Stimulated activated CD4-positive, alpha-beta T cell treated with anti-CD3 and anti-CD28 coated beads, Interleukin-2, amount 100 ng/mL, for 48 hours (primary cell): ENCODE results near the gene BMF.

ENCODE experiments used
- DNase-seq, 2 donors: peaks; one replicate each; pipeline ENCODE4 v3.0.0-alpha.2; 2020

BMF gene

DNA sequence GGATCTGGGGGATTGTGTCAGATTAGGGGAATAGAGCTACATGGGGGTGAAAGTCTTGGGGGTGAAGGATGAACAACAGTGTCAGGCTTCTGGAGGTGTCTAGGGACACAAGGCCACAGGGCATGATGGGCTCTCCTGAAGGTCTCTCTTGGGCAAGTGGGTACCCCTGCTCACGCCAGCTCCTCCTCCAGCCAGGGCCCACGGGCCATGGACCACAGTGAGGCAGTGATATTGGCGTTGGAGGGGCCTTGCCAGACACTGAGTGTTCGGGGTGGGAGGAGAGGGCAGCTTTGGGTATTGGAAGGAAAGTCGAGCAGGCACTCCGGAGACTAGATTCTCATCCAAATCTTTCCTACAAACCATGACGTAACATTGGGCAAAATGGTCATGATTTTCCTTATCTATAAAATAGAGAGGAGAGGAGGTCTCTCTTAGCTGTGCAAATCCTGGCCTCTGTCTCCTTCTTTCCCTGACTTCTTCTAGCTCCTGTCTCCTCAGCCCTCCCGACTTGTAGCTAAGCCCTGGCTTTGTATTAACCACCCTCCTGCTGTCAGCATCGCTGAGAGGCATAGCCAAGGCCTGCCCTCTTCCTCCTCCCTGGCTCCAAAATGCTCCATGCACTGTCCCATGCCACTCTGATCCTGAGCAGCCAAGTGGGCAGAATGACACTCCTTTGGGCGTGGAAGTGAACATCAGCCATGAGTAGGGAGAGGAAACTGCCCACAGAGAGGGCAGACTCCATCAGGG is 45.7 kb downstream of the BMF start:
- DNase-seq = no peak

DNA sequence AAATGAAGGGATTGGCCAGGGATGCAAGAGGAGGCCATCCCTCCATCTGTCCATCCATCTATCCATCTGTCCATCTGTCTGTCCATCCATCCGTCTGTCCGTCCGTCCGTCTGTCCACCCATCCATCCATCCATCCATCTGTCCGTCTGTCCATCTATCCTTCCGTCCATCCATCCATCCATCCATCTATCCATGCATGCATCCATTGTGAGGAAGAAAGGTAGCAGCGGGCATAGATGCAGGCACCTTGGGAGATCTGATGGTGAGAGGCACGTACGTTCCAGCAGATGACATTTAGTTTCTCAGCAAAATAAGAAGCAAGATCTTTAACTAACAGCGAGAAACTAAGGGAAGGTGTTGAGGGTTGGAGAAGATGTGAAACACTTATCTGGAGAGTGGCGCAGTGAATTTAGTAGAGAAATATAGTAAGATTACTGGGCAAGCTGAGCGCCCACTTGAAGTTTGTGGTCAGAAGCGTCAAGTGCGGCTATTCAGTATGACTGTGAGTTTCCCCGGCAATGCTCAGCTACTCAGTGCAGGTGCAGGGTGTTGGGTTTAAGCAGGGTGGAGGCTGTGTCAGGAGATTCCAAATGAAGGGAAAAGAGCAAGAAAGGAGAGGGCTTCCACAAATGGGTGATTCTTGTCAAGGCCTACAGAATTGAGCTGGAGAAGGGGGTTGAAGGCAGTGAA is 47.3 kb downstream of the BMF start:
- no peak for DNase-seq

DNA sequence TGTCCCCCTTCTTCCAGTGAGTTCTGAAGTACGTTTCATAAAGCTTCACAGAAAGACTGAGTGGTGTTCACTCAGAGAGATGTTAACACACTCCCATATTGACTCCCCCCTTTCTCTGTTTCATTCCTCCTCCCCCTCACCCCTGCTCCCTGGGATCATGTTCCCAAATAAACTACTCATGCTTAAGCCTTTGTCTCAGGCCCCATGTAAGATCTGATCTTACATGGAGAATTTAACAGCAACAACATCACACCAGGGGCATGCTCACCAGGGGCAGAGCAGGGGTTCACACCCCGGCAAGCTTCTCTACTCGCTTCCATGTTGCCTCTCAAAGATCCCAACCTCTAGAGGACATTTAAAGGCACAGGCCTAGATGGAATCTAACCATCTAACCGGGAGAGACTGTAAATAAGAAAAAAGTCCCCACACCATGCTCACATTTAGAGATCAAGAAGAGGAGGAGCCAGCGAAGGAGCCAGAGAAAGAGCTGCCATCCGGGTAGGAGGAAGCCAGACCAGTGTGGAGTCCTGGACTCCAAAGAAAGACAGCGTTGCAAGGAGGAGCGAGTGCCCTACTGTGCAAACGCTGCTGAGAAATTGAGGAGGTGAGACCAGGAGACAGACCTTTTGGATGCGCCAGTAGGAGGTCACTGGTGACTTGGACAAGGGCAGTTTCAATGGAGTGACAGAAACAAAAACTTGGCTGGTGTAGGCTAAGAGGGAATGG is 48.3 kb downstream of the BMF start:
- DNase-seq = no peak

DNA sequence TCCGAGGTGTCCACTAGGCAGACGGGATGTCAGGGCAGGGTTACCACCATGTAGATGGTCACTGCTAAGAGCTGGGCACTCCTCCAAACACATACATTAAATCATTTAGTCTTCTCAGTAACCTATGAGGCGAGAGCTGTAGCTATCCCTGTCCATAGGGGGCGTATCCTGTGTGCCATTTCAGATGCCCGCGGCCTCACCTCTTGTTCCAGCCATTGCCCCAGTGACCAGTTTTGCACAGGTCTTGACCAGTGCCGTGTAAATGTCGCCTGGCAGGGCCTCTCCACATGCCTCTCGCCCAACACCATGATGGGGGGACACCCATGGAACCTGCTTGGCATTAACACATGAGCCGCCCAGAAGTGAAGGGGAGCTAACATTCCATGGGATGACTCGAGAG is 48.9 kb downstream of the BMF start:
- no peak for DNase-seq

DNA sequence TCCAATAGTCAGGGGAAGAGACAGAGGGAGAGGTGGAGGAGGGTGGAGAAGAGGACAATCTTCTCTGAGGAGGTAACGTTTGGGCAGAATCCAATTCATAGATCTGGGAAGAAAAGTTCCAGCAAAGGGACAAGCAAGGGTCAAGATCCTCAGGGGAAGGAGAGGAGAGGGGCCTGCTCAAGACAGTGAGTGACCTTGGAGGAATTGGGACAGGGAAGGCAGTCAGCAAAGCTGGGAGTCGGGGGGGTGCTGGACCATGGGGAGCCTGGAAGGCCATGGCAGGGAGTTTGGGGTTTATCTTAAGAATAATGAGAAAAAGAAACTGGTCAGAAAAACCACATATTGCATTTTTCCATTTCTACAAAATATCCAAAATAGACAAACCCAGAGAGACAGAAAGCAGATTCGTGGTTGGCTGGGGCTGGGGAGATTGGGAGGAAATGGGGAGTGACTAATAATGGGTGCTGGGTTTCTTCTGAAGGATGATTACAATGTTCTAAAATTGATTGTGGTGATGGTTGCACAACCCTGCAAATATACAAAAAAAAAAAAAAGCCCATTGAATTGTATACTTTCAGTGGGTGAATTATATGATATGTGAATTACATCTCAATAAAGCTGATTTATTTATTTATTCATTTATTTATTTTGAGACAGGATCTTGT is 50.1 kb downstream of the BMF start:
- DNase-seq = no peak

DNA sequence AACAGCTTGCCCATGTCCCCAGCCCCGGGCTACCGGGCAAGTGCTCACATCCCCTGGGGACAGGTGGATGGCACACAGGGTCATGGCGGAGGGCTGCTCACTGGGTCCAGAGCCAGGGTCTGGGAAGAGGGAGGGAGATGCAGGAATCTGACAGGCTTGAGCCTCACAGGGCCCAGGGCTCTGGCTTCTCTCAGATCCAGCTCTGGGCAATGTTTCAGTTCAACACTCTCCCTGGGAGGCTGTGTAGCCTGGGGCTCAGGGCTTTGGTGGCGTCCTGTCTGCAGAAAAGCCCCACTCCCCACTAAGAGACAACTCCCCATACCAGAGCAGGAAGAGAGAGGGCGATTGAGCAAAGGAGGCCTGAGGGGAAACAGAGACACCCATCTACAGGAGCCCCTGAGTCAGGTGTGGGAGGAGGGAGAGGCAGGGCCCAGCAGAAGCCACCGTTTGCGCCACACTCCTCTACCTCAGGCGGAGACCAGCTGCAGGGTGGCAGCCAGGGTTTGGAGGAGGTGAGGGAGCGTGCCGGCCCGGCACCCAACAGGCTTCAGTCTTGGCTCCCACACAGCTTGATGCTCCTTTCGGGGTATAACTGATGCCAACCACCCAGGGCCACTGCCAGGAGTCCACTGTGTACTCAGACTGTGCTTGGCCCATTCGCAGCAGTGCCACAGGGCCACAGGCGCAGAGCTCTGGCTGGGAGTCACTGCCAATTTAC is 52.9 kb downstream of the BMF start:
- DNase-seq = no peak

DNA sequence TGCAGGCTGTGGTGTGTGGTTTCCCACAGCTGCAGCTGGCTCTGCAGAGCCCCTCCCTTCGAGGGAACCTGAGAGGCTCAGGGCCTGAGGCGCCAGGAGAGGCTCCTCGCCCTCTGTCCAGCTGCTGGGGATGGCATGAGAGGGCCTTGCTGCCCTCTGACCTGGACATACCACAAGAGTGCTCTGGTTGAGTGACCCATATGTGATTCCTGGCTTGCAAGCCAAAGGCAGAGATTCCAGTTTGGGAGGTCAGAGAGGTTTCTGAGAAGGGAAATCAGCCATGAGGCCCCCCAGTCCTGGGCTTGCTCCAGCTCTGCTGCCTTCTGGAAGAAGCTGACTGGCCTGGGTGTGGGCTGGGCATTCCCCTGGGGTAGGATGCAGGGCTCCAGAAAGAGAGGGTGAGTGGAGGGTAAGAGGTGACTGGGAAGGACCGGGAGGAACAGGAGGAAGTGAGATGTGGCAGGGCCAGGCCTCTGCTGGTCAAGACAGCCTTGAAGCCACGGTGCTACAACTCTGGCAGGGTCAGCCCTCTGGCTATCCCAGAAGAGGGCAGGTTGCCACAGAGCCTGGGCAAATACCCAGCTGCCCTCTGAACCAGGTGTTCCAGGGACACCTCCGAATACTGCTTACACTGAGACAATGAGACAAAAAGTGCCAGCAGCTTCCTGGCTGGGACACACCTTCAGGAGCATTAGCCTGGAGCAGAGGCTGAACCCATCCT is 53.7 kb downstream of the BMF start:
- no peak for DNase-seq

DNA sequence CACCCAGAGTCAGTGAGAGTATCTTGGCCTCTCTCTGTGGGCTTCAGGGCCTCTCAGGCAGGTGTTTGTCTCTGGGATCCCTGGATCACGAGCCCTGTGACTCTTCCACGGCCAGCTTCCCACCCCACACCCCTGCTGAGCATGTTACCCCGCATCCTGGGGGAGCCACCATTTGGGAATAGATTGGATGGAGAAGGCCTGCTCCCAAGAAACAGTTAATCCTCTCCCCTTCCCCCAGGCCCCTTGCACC is 54.1 kb downstream of the BMF start:
- no peak for DNase-seq

DNA sequence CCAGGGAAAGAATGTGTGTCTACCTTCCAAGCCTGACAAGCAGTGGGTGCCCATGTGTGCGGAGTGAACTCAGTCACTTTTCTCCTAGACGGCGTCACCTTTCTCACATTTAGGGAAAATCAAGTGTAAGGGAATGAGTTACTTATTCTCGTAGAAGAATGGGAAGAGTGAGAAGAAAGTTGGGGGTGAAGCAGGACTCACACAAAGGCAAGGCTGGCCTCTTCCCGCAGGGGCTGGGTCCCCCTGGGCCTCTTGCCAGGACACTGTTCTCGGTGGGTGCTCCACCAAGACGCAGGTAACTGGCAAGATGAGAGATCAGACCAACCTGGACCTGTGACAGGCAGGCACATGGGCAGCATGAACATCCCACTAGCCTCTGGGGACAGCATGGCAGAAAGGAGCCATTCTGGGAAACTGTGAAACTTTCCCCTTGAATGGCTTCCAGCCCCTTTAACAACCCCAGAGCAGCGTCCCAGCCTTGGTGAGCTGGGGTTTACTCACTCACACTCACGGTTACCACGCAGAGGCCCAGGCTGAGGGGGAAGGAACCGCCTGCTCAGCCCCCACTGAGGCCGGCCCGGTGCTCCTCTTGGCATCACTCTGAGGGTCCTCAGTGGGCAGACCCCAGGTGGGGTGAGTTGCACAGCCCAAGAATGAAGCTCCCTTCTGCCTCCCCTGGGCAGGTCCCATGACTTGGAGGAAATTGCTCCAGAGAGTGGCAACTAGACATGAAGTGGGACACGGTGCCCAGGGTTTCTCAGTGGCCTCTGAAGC is 54.7 kb downstream of the BMF start:
- DNase-seq = no peak

DNA sequence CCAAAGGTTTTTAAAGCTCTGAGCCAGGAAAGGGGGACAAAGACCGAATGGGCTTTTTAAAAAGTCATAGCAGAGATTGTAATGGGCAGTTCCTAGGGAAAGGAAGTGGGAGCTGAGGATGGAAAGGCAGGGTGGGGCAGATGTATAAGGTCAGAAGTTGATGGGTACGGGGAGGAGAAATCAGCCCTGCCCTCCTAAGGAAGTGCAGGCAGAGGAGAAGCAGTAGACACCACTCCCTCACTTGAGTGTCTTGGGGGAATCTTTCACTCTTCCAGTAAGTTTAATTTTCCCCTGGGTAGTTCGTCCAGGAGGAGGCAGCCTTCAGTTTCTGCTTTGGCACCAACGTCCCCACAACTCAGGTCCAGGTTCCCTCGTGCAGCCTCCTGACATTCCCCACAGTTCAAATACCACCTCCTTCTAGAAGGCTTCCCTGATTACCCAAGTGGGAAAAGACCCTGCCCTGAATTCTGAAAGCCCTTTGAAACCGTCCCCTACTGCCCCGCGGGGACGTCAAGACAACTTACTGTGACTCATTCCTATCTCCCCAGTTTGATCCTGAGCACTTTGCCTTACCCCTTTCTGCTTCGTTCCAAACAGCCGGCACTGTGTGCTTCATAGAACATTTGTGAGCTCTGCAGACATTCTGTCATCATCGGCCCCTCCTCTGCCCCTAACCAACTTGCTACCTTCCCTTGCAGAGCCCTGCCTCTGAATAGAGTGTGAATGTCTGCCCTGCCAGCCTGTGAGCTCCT is 55.4 kb downstream of the BMF start:
- no peak for DNase-seq

DNA sequence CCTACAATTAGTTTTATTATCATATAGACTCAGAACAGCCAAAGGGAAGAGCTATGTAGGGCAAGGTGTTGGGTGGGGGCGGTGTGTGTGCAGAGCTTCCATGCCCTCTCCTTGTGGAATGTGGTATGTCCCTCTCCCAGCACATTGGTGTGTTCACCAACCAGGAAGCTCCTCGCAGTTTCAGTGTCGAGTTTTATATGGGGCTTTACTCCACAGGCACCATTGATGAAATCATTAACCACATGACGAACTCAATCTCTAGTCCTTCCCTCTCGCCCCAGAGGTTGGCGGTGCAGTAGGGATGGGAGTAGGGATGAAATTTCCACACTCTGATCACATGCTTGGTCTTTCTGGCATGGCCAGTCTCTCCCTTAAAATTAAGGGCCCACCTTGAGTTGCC is 56.1 kb downstream of the BMF start:
- DNase-seq = no peak

DNA sequence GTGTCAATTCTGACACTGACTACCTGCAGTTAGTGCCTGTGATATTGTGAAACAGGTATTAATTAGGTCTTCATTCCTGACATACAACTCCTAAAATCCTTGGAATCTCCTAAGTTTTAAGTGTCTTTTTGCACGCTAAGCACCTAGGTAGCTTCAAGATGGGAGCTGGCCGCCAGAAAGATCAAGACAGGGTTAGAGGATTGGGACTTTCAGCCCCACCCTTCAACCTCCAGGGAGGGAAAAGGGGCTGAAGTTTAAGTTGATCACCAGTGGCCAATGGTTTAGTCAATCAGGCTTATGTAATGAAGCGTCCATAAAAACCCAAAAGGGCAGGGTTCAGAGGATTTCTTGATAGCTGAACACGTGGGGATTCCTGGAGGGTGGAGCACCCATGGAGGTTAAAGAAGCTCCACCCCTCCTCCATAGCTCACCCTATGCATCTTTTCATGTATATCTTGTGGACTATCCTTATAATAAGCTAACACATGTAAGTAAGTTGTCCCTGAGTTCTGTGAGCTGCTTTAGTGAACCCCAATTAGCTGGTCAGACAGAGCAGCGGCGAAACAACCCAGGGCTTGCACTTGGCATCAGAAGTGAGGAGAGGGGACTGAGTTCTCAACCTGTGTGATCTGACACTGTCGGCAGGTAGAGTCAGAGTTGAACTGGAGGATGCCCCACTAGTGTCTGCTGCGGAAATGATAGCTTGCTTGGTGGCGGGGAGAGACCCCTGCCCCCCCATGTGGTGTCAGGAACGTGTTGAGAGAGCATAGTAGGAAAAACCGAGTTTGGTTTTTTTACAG is 56.9 kb downstream of the BMF start:
- DNase-seq = no peak

DNA sequence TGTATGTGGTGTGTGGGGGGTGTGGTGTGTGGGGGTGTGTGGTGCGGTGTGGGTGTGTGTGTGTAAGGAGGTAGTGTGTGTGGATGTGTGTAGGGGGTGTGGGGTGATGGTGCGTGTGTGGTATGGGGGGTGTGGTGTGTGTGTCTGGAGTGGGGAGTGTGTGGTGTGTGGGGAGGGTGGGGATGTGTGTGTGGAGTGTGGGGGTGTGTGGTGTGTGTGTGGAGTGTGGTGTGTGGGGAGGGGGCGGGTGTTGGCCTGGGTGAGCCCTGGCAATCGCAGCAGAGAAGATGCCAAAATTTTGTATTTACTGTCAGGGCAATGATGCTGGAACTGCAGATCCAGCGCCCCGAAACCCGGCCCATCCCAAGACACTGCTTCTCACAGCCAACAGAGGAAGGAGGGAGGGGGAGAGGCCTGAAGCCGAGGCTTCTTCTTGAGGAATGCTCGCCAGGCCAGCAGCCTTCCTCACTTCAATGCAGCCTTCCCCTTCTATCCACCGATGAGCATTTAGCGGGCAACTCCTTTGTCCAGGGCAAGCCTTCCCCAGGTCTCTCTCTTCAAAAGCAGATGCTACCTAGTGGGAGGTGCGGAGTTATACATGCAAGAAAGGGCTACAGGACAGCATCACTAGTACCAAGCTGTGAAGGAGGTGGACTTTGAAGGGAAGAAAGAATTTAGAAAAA is 57.8 kb downstream of the BMF start:
- no peak for DNase-seq

DNA sequence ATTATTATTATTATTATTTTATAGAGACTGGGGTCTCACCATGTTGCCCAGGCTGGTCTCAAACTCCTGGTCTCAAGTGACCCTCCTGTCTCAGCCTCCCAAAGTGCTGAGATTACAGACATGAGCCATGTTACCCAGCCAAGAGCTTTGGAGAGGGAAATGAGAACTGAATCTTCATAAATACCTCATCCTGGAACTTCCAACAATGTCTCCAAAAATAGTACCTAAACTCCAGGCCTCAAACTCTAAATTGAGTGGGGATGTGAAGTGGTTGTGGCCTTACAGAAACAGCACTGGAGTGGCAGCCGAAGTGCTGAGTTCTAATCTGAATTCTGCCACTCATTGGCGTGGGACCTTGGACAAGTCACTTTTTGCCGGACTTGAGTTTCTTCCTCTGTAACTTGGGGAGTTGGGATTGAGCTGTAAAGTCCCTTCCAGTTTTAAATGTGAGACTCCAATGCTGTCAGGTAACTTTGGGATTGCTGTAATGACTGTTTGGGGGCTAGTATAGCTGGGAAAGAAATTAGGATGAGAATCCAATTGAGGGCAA is 59.7 kb downstream of the BMF start:
- DNase-seq = no peak

DNA sequence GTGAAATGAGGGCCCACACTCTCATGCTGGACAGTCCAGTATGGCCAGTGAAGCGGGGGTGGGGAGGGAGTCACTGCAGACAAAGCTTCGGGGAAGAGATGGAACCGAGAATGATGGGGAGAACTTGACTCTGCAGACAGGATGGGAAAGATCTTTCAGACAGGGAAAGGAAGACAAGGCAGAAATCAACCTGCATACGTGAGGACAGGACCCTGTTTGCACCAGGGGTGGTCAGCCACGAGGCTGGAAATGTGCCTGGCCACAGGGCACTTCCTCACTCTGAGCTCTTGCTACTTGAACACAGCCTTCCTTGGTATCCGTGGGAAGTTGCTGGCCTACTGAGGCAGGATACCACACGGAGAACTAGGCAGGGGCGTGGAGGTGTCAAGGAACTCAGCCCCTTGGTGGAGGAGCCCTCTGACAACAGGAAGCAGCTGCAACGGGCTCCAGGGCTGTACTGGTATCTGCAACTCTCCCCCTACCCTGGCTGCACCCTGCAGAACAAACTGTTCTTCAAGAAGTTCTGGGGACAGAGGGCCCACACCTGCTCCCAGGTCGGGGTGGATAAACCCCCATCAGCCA is 60.4 kb downstream of the BMF start:
- no peak for DNase-seq

DNA sequence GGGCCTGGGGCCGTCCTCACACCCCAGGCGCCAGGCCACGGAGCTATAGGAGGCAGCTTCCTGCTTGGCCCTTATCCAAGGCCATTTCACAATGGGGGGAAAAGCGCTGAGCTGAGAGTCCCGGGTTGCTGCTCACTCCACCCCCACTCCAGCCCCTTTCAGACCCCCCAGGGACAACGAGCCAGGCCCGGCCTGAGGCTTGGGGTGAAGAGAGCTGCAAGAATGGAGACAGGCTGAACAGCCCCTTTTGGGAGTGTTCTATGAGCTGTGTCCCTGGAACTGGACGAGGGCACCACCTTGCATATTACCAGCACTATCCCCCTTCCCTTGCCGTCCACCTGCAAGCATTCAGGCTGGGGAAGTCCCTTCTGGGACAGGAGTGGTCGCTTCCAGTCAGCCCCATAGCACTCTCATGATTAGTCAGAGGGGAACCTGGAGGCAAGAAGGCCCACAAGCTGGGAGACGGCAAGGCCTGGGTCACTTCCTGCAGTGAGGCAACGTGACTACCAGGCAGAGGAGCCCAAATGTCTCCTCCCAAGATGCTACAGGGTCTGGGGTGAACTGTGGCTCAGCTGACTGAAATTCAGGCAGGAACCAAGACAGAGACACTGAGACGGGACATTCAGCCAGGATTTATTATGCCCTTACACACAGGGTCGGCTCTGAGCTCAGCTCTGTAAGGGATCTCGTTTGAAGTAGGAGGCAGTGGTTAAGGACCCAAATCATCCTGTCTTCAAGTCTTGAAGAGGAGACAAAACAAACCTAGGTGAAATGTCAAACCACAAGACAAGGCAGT is 61.1 kb downstream of the BMF start:
- DNase-seq = peak in 1 of 2 donors; percentile 54

DNA sequence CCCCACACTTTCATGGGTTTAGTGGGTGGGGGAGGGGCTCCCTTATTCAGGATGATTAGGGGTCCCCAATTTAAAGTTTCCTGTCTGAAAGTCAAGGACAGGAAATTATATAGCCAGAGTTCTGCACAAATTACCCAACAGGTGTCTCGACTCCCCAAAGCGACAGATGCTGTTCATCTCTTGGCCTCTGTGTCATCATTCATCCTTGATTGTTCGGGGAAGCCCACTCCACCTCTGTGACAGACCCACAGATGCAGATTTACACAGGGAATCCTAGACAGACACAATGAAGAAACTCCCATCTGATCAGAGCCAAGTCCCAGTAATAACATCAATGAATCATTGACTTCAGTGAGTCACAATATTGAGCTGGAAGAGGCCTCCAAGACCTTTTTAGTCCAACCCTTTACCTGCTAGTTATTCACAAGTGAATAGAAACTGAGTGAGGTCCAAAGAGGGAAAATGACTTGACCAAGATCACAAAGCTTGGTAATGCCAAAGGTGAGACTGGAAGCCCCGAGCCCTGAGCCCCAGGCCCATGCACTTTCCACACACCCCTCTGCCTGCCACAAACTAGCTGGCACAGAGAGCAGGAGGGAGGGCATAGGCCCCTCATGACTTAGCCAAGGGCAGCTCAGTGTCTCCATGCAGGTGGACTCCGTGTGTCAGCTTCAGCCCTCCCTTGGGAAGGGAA is 61.8 kb downstream of the BMF start:
- no peak for DNase-seq
